MM.1S (cell line): ENCODE measurements around the gene KCND2.

Experiments used
- EZH2 ChIP-seq: fragments of 300-600 bp; sonication (generic); optimal IDR thresholded peaks from 2 replicates; pipeline ENCODE3; 2017; ENCODE audit warnings: low read depth, mild to moderate bottlenecking, antibody characterized with exemption, low read length, mixed read lengths
- EZH2phosphoT487 ChIP-seq: fragments of 300-600 bp; sonication (generic); IDR thresholded peaks from 2 replicates; pipeline ENCODE4 v1.6.1; 2018; ENCODE audit warnings: antibody characterized with exemption, low read length
- TF ChIP-seq, protein P1 (sequence below): fragments of 300-600 bp; sonication (generic); IDR thresholded peaks from 2 replicates; pipeline ENCODE4 v1.5.1; 2016; ENCODE audit warnings: antibody characterized with exemption, low read length, mixed read lengths

DNA sequence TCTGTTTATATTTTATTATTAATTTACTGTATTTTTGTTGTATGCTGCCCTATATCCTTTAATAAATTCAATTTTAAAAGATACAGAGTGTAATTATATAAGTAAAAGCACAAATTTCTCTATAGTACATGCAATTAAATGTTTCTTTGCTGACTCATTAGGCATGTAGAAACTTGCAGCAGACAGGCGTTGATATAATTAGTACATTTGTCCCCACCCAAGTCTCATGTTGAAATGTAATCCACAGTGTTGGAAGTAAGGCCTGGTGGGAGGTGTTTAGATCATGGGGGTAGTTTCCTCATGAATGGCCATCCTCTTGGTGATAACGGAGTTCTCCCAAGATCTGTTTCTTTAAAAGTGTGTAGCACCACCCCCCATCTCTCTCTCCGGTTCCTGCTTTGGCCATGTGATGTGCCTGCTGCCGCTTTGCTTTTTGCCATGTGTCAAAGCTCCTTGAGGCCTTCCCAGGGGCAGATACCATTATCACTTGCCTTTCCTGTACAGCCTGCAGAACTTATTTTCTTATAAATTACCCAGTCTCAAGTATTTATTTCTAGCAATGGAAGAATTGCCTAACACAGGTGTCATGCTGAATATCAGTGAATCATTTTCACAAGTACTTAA, 521.2 kb downstream of the KCND2 start:
- TF ChIP-seq, protein P1, sequence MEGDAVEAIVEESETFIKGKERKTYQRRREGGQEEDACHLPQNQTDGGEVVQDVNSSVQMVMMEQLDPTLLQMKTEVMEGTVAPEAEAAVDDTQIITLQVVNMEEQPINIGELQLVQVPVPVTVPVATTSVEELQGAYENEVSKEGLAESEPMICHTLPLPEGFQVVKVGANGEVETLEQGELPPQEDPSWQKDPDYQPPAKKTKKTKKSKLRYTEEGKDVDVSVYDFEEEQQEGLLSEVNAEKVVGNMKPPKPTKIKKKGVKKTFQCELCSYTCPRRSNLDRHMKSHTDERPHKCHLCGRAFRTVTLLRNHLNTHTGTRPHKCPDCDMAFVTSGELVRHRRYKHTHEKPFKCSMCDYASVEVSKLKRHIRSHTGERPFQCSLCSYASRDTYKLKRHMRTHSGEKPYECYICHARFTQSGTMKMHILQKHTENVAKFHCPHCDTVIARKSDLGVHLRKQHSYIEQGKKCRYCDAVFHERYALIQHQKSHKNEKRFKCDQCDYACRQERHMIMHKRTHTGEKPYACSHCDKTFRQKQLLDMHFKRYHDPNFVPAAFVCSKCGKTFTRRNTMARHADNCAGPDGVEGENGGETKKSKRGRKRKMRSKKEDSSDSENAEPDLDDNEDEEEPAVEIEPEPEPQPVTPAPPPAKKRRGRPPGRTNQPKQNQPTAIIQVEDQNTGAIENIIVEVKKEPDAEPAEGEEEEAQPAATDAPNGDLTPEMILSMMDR: no peak
- TF ChIP-seq EZH2 (no peak), EZH2phosphoT487 (no peak)
